Endodermal cell (in vitro differentiated cells): ENCODE measurements around the gene CRACDL. TPM values are rescaled to one million over a fixed set of nuclear protein-coding genes. Genes with fewer than 3 reads are reported as not detected.
"Not testable (repeated sequence)": the region's sequence is repeated elsewhere in the genome, so short reads cannot be mapped to it uniquely, and the experiment has no call there.

Experiments used
- DNase-seq: peaks from one replicate; pipeline ENCODE4 v3.0.0-alpha.2; 2017
- H3K27ac ChIP-seq: 2 replicates; pipeline ENCODE4 v1.5.1; 2013; ENCODE audit warnings: mild to moderate bottlenecking, low read depth, low read length, moderate library complexity
- H3K27me3 ChIP-seq: 2 replicates; pipeline ENCODE4 v1.6.1; 2013; ENCODE audit warnings: mild to moderate bottlenecking, low read length, moderate library complexity; ENCODE audit not compliant: insufficient read depth, control insufficient read depth, poor library complexity, severe bottlenecking
- H3K36me3 ChIP-seq: 2 replicates; pipeline ENCODE4 v1.7.0; 2013; ENCODE audit warnings: mild to moderate bottlenecking, low read length, moderate library complexity; ENCODE audit not compliant: control insufficient read depth, insufficient read depth
- H3K4me1 ChIP-seq: one replicate; pipeline ENCODE4 v1.7.0; 2013; ENCODE audit warnings: low read length; ENCODE audit not compliant: control insufficient read depth, insufficient read depth
- H3K4me3 ChIP-seq: 2 replicates; pipeline ENCODE4 v1.5.1; 2013; ENCODE audit warnings: mild to moderate bottlenecking, low read length, moderate library complexity
- H3K9ac ChIP-seq: 2 replicates; pipeline ENCODE4 v1.6.1; 2013; ENCODE audit warnings: mild to moderate bottlenecking, low read length, moderate library complexity; ENCODE audit not compliant: poor library complexity, severe bottlenecking; ENCODE audit errors: extremely low read depth
- H3K9me3 ChIP-seq: 2 replicates; pipeline ENCODE4 v1.6.1; 2013; ENCODE audit warnings: mild to moderate bottlenecking, low read length, moderate library complexity; ENCODE audit not compliant: control insufficient read depth
- H3K27ac Mint-ChIP-seq: 2 replicates; pipeline ENCODE4 v1.8.0; 2020; ENCODE audit warnings: mixed read lengths
- H3K27me3 Mint-ChIP-seq: 2 replicates; pipeline ENCODE4 v1.8.0; 2021; ENCODE audit warnings: mild to moderate bottlenecking, mixed read lengths; ENCODE audit not compliant: insufficient read depth
- H3K36me3 Mint-ChIP-seq: 2 replicates; pipeline ENCODE4 v1.8.0; 2020; ENCODE audit warnings: low read depth, mixed read lengths
- H3K4me1 Mint-ChIP-seq: 2 replicates; pipeline ENCODE4 v1.8.0; 2020; ENCODE audit warnings: mixed read lengths
- H3K4me3 Mint-ChIP-seq: 2 replicates; pipeline ENCODE4 v1.8.0; 2020; ENCODE audit warnings: mild to moderate bottlenecking, moderate library complexity, mixed read lengths
- H3K9me3 Mint-ChIP-seq: 2 replicates; pipeline ENCODE4 v1.8.0; 2020; ENCODE audit warnings: mild to moderate bottlenecking, mixed read lengths
- WGBS, 2 experiments: methylation state at CpG; one replicate each; pipeline versions ENCODE4 v1.1.5 to v1.1.7; 2013; ENCODE audit warnings: missing lambda C conversion rate in 2 of 2, mixed read lengths in 1 of 2; ENCODE audit not compliant: insufficient coverage in 1 of 2, insufficient read length in 1 of 2; 5-methylcytosine and 5-hydroxymethylcytosine counted together
- total RNA-seq, 2 donors: library from RNA; stranded (reverse); fragmentation: NEBNext Ultra II Directional in 1 of 2; extraction: Animal tissue kit (Norgen Biotek cat#: 25700) in 1 of 2; gene quantifications; 2 replicates in 1 of 2; 3 replicates in 1 of 2; pipeline ENCODE4 v1.2.1, GENCODE V29; 2021
- TF ChIP-seq, protein P1 (sequence below): fragments of 200-600 bp; sonication (generic); conservative IDR thresholded peaks from 2 replicates; pipeline ENCODE4 v1.5.0; 2021; ENCODE audit warnings: antibody characterized with exemption, mild to moderate bottlenecking

CRACDL gene
- total RNA-seq, 2 donors from 2014 or later = 0.26 to 0.31 TPM

DNA sequence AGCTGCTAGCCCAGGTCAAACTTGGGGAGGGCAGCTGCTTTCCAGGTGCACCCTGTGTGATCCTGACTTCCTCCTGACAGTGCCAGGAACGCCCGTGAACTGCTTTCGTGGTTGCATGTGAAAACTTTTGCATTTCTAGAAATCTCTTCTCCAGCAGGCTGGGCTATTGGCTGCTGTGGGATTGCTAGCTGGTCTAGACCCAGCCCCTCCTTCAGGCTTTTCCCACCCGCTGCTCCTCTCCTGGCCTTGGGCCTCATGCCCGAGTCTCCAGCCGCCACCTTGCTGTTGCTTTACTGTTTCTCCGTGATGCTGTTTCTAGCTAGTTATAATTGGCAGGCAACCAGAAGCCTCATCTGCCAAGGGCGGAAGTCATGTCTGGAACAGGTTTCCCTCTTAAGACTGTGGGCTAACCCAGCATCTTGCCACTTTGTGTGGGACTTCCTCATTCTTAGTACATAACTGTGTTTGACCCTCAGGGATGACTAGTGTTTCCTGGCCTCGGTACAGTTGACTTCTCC, 178.1 kb downstream of the CRACDL start:
- Histone ChIP-seq H3K4me3 (no peak overlapping the region), H3K9me3 (no peaks in the 10 kb centered on the region), H3K36me3 (no peaks in the 10 kb centered on the region), H3K9ac (no peak overlapping the region), H3K27ac (no peak overlapping the region), H3K27me3 (peaks cover 76% of the 10 kb centered on the region), H3K4me1 (peaks cover 5% of the 10 kb centered on the region)
- DNase-seq = no peak
- Mint-ChIP-seq H3K27ac (no peak overlapping the region), H3K27me3 (peaks cover 44% of the 10 kb centered on the region), H3K9me3 (no peaks in the 10 kb centered on the region), H3K4me3 (no peak overlapping the region), H3K4me1 (peaks cover 13% of the 10 kb centered on the region), H3K36me3 (no peaks in the 10 kb centered on the region)
- 91% methylated on average over 5 to 9 of the region's 9 CpGs for WGBS, 2 experiments
- TF ChIP-seq, protein P1, sequence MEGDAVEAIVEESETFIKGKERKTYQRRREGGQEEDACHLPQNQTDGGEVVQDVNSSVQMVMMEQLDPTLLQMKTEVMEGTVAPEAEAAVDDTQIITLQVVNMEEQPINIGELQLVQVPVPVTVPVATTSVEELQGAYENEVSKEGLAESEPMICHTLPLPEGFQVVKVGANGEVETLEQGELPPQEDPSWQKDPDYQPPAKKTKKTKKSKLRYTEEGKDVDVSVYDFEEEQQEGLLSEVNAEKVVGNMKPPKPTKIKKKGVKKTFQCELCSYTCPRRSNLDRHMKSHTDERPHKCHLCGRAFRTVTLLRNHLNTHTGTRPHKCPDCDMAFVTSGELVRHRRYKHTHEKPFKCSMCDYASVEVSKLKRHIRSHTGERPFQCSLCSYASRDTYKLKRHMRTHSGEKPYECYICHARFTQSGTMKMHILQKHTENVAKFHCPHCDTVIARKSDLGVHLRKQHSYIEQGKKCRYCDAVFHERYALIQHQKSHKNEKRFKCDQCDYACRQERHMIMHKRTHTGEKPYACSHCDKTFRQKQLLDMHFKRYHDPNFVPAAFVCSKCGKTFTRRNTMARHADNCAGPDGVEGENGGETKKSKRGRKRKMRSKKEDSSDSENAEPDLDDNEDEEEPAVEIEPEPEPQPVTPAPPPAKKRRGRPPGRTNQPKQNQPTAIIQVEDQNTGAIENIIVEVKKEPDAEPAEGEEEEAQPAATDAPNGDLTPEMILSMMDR = no peak

DNA sequence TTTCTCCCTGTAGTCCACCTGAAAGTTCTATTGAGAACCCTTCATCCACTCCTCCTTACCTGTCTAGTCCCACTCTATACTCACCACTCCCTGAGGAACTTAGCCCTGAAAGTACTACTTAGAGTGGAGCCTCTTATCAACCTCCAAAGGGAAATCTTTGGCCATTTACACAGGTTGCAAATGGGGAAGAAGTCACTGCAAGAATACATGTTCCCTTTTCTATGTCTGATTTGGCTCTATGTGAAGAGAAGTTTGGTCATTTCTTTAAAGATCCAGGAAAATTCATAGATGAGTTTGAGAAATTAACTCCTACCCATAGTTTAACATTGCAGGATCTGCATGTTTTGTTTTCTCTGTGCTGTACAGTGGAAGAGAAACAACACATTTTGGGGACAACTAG, 182.2 kb downstream of the CRACDL start:
- H3K4me1 ChIP-seq = peaks cover 5% of the 10 kb centered on the region
- H3K9me3 ChIP-seq = no peaks in the 10 kb centered on the region
- H3K4me3 Mint-ChIP-seq = no peak overlapping the region
- no peak overlapping the region for H3K9ac ChIP-seq
- no peaks in the 10 kb centered on the region for H3K9me3 Mint-ChIP-seq
- no peak for DNase-seq
- peaks cover 54% of the 10 kb centered on the region for H3K27me3 Mint-ChIP-seq
- H3K27ac ChIP-seq = no peak overlapping the region
- H3K27ac Mint-ChIP-seq = no peak overlapping the region
- no peaks in the 10 kb centered on the region for H3K36me3 Mint-ChIP-seq
- no peak overlapping the region for H3K4me3 ChIP-seq
- H3K4me1 Mint-ChIP-seq = peaks cover 13% of the 10 kb centered on the region
- peaks cover 66% of the 10 kb centered on the region for H3K27me3 ChIP-seq
- H3K36me3 ChIP-seq = no peaks in the 10 kb centered on the region
- TF ChIP-seq, protein P1 = no peak

DNA sequence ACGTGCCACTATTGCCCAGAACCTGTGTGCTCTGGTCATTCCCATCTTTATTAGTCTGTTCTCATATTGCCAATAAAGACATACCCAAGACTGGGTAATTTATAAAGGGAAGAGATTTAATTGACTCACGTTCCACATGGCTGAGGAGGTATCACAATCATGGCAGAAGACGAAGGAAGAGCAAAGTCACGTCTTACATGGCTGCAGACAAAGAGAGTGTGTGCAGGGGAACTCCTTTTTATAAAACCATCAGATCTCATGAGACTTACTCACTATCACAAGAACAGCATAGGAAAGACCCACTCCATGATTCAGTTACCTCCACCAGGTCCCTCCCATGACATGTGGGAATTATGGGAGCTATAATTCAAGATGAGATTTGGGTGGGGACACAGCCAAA, 183.3 kb downstream of the CRACDL start:
- H3K27ac Mint-ChIP-seq, H3K4me3 ChIP-seq, DNase-seq, H3K4me1 ChIP-seq, H3K9me3 ChIP-seq, H3K27ac ChIP-seq, H3K36me3 Mint-ChIP-seq, H3K9me3 Mint-ChIP-seq, H3K4me3 Mint-ChIP-seq, H3K9ac ChIP-seq, H3K36me3 ChIP-seq: not testable (repeated sequence)
- peaks cover 57% of the 10 kb centered on the region for H3K27me3 ChIP-seq
- peaks cover 13% of the 10 kb centered on the region for H3K4me1 Mint-ChIP-seq
- H3K27me3 Mint-ChIP-seq = peaks cover 59% of the 10 kb centered on the region
- WGBS, 2 experiments = 91 to 100% methylated on average over 4 of the region's 4 CpGs

DNA sequence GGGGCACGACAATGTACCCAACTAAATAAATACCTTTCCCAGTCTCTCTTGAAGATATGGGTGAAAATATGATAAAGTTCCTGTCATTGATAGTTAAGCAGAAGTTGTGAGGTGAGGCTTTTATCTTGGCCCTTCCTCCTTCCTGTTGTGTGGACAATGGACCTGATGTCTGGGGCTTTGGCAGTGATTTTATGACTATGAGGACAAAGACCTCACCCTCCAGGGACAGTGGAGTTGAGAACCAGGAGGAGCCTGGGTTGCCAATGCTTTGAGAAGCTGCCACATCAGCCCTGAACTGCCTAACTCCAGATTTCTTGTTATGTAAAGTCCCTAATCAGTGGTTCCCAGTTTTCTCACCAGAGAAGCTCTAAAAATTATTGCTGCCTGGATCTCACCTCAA, 184.3 kb downstream of the CRACDL start:
- no peak overlapping the region for H3K27ac Mint-ChIP-seq
- H3K4me1 Mint-ChIP-seq = peaks cover 13% of the 10 kb centered on the region
- H3K9me3 Mint-ChIP-seq = no peaks in the 10 kb centered on the region
- no peaks in the 10 kb centered on the region for H3K36me3 ChIP-seq
- peaks cover 5% of the 10 kb centered on the region for H3K4me1 ChIP-seq
- no peak overlapping the region for H3K27ac ChIP-seq
- H3K27me3 ChIP-seq = peaks cover 47% of the 10 kb centered on the region
- no peak for DNase-seq
- H3K36me3 Mint-ChIP-seq = no peaks in the 10 kb centered on the region
- H3K4me3 Mint-ChIP-seq = no peak overlapping the region
- no peak overlapping the region for H3K9ac ChIP-seq
- H3K4me3 ChIP-seq = no peak overlapping the region
- TF ChIP-seq, protein P1 = no peak
- H3K27me3 Mint-ChIP-seq = peaks cover 52% of the 10 kb centered on the region
- no CpG with 5 or more reads among the region's 1 CpG for whole genome bisulfite sequencing, 2 experiments
- no peaks in the 10 kb centered on the region for H3K9me3 ChIP-seq
